ENCODE measurements around the gene MRAP.
A peak's percentile ranks its signal among the peaks of the same experiment; 100 is the strongest.

The MRAP gene

DNA sequence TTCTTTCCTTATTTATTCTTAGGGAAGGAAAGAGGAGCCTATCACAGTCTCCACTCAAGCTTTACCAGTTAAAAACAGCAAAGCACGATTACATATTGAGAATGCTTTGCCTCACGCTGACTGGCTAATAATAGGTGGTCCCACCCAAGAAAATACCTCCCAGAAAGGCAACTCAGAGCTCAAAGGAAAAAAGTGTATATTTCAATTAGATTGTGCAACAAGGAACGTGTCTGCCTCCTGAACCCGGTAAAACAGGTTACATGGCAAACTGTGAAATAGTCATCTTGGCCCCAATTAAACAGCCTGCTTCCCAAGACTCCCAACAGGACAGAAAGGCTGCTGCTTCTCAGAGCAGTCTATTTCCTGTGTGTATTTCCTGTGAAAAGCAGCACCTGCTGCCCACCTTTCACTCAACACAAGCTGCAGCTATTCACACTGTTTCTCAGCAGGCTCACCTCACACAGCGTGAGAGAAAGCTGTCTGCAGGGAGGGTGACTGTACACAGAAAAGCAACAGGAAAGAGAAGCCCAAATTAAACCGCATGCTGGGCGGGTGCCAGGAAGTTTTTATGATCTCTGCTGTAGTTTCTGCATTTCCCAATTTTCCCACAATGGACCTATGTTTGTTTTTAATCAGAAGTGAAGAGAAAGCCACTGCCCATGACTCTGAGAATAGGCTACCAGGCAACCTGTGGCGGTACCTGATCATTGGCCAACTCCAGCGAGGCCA, 50.1 kb downstream of the MRAP start:
- no peak for DNase-seq (ENCODE audit: low spot score)
- TF ChIP-seq, protein P1, sequence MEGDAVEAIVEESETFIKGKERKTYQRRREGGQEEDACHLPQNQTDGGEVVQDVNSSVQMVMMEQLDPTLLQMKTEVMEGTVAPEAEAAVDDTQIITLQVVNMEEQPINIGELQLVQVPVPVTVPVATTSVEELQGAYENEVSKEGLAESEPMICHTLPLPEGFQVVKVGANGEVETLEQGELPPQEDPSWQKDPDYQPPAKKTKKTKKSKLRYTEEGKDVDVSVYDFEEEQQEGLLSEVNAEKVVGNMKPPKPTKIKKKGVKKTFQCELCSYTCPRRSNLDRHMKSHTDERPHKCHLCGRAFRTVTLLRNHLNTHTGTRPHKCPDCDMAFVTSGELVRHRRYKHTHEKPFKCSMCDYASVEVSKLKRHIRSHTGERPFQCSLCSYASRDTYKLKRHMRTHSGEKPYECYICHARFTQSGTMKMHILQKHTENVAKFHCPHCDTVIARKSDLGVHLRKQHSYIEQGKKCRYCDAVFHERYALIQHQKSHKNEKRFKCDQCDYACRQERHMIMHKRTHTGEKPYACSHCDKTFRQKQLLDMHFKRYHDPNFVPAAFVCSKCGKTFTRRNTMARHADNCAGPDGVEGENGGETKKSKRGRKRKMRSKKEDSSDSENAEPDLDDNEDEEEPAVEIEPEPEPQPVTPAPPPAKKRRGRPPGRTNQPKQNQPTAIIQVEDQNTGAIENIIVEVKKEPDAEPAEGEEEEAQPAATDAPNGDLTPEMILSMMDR (IDR thresholded peaks at IDR 0.05; ENCODE audit: extremely low read depth, missing control alignments): no peak

DNA sequence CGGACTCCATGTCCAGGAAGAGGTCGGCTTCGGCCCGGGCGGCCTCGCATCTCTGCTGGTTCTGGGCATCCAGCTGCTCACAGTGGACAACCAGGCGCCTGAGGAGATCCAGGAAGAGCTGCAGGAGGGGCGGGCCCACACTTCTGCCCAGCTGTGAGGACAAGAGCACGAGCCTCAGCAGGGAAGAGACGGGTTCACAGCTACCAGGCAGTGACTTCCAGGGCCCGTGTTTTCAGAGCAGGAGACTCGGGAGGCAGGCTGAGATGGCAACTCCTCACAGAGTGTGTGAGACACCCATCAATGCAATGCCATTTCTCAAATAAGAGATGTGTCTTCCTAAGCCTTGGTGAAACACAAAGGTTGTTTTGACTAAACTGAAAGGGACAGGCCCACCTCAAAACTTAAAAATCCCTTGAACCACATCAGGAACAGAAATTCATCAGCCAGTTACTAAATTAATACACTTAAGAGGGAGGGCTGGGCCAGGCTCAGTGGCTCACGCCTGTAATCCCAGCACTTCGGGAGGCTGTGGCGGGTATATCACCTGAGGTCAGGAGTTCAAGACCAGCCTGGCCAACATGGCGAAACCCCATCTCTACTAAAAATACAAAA, 50.8 kb downstream of the MRAP start:
- TF ChIP-seq, protein P1 (IDR thresholded peaks at IDR 0.05; ENCODE audit: extremely low read depth, missing control alignments): no peak
- DNase-seq (ENCODE audit: low spot score): no peak

DNA sequence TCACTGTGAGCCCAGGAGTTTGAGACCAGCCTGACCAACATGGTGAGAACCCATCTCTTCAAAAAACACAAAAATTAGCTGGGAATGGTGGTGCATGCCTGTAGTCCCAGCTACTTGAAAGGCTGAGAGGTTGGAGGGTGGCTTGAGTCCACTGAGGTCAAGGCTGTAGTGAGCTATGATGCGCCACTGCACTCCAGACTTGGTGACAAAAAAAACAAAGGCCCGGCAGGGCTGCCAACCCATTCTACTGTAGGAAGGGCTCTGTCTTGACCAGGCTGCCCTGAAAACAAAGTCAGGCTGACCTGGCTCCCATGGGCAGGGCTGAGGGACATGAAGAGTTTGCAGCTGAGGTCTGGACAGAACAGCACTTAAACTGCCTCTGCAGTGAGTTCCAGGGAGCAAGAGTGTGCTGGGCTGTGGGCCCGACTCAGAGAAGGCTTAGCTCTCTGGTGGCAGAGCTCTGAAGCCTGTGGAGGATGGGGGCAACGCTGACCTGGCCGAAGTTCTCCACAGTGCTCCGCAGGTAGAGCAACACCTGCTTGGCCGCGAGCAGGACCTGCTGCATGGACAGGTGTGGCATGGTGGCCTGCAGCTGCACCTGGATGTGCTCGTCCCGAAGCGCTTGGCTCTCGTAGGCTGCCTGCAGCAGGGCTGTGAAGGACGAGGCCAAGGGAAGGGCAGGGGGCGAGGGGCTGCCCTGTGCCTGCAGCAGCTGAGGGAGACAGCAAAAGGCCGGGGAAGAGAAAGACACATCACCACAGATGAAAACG, 51.7 kb downstream of the MRAP start:
- DNase-seq (ENCODE audit: low spot score): no peak
- TF ChIP-seq, protein P1 (IDR thresholded peaks at IDR 0.05; ENCODE audit: extremely low read depth, missing control alignments): no peak

DNA sequence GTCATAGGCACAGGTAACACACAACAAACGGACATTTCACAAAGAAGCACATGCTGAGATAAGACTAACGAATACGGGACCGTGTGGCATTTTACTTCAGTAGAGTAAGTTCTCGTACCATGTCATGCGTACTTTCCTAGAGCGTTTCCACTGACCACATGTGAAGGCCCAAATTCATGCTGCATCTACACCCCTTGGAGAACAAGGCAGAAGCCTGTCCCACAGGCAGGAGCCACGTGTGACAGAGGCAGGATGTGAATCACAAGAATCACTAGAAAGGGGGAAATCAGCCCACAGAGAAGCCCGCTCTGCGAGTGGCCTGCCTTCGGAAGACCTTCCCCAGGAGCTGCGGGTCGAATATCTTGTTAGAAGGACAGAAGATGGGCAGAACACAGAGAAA, 52.3 kb downstream of the MRAP start:
- TF ChIP-seq, protein P1 (IDR thresholded peaks at IDR 0.05; ENCODE audit: extremely low read depth, missing control alignments): no peak
- DNase-seq (ENCODE audit: low spot score): no peak

DNA sequence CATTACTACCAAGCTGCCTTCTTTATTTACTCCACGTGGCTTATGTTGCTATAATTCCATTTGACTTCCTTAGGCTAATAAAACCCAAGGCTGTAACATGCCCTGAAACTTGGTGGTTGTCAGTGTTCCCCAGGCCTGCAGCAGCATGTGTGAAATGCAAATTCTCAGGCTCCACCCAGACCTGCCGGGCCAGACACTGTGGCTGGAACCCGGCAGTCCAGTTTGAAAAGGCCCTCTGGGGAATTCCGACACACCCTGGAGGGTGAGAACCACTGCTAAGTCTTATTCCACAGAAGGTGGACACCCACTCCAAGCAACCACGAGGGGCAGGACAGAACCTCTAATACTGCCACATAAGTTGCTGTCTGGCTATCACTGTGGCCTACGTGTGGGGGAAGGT, 52.8 kb downstream of the MRAP start:
- DNase-seq (ENCODE audit: low spot score): peak; percentile 32
- TF ChIP-seq, protein P1 (IDR thresholded peaks at IDR 0.05; ENCODE audit: extremely low read depth, missing control alignments): no peak

DNA sequence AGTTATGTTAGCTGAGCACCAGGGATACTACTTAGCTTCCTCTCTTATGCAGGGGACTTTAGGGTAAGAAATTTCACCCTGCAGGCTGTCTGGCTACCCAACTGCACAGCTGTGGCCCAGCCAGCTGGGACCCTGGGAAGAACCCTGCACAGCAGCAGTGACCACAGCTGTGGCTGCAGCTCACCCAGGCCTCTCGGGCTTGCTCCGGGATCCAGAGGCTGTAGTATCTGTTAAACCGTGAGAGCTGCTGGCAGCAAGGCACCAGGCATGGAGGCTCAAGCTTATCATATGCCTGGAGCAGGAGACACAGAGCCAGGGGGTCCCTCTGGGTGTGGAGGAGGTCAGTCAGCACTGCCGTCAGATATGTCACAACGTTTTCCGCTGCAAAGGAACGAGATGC, 53.9 kb downstream of the MRAP start:
- no peak for DNase-seq (ENCODE audit: low spot score)
- TF ChIP-seq, protein P1 (IDR thresholded peaks at IDR 0.05; ENCODE audit: extremely low read depth, missing control alignments): no peak
